Measurements from ENCODE around the gene MSANTD2. TPM values are rescaled to one million over a fixed set of nuclear protein-coding genes. Genes with fewer than 3 reads are reported as not detected.
A peak's percentile ranks its signal among the peaks of the same experiment; 100 is the strongest.

Gene MSANTD2
- polyA plus RNA-seq, 1 of the 3 experiments (the other 2 are of a cell fraction) = 6.4 TPM

- Histone ChIP-seq H3K9ac (peak overlapping the region; percentile 59; the same call in 1 of the 2 replicates), H3K27me3 (ENCODE audit: insufficient read depth) (no peaks in the 10 kb centered on the region)
- POLR2A ChIA-PET = no interaction called here
Measured at GRCh38 chr11:124740277-124740882, 59.8 kb downstream of the MSANTD2 start.

More at GRCh38 chr11:124740277-124740882, 59.8 kb downstream of the MSANTD2 start:
- H3K4me3 ChIP-seq (ENCODE audit: low read depth in 2 of 2, low read length in 1 of 2) = peak overlapping the region; percentile 55 to 69
- 10% methylated on average over 34 of the region's 37 CpGs for WGBS (ENCODE audit: low lambda C conversion rate)
- peak; percentile 76 for DNase-seq
- CTCF ChIA-PET = interaction anchor here (0.6 to 3.2 kb wide), 22 partner anchors 8 to 136 kb away, joined by 3 to 17 read pairs (median 4); partner anchors contain the start of genes ROBO3 and VSIG2
- no peaks in the 10 kb centered on the region for H3K9me2 ChIP-seq
- no peaks in the 10 kb centered on the region for H4K20me1 ChIP-seq (ENCODE audit: insufficient read depth)
- no peak for TF ChIP-seq TEAD4 (IDR thresholded peaks at IDR 0.05; ENCODE audit: borderline replicate concordance, insufficient read depth)
- TF ChIP-seq CHD2 (IDR thresholded peaks at IDR 0.05; ENCODE audit: low read length, partially characterized antibody) = no peak
- TF ChIP-seq, protein P1, sequence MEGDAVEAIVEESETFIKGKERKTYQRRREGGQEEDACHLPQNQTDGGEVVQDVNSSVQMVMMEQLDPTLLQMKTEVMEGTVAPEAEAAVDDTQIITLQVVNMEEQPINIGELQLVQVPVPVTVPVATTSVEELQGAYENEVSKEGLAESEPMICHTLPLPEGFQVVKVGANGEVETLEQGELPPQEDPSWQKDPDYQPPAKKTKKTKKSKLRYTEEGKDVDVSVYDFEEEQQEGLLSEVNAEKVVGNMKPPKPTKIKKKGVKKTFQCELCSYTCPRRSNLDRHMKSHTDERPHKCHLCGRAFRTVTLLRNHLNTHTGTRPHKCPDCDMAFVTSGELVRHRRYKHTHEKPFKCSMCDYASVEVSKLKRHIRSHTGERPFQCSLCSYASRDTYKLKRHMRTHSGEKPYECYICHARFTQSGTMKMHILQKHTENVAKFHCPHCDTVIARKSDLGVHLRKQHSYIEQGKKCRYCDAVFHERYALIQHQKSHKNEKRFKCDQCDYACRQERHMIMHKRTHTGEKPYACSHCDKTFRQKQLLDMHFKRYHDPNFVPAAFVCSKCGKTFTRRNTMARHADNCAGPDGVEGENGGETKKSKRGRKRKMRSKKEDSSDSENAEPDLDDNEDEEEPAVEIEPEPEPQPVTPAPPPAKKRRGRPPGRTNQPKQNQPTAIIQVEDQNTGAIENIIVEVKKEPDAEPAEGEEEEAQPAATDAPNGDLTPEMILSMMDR (IDR thresholded peaks at IDR 0.05) = peak; percentile 60
- no peak for TF ChIP-seq FOXM1 (IDR thresholded peaks at IDR 0.05; ENCODE audit: low read depth)
- no peak for TF ChIP-seq REST (IDR thresholded peaks at IDR 0.05; ENCODE audit: low read depth, low read length)
- TF ChIP-seq ELF1 (IDR thresholded peaks at IDR 0.05) = no peak
- TF ChIP-seq SIN3A (IDR thresholded peaks at IDR 0.05; ENCODE audit: borderline replicate concordance, low read depth, low read length) = no peak
- TF ChIP-seq, protein P2, sequence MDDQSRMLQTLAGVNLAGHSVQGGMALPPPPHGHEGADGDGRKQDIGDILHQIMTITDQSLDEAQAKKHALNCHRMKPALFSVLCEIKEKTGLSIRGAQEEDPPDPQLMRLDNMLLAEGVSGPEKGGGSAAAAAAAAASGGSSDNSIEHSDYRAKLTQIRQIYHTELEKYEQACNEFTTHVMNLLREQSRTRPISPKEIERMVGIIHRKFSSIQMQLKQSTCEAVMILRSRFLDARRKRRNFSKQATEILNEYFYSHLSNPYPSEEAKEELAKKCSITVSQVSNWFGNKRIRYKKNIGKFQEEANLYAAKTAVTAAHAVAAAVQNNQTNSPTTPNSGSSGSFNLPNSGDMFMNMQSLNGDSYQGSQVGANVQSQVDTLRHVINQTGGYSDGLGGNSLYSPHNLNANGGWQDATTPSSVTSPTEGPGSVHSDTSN (IDR thresholded peaks at IDR 0.05) = no peak
- TF ChIP-seq TAF1 (IDR thresholded peaks at IDR 0.05; ENCODE audit: borderline replicate concordance, low read depth, low read length) = no peak
- no peak for TF ChIP-seq MEF2A (IDR thresholded peaks at IDR 0.05; ENCODE audit: borderline replicate concordance, low read depth)
- TF ChIP-seq SMC3 (IDR thresholded peaks at IDR 0.05; ENCODE audit: low read depth, low read length) = peak; percentile 24; the same call in 1 of the 2 replicates
- no peak for TF ChIP-seq MAX (IDR thresholded peaks at IDR 0.05; ENCODE audit: low read depth)
- TF ChIP-seq RXRA (IDR thresholded peaks at IDR 0.05; ENCODE audit: borderline replicate concordance, low read depth) = no peak
- no peak for TF ChIP-seq FOXJ3 (CRISPR knock-in tag; IDR thresholded peaks at IDR 0.05)
- TF ChIP-seq, protein P3, sequence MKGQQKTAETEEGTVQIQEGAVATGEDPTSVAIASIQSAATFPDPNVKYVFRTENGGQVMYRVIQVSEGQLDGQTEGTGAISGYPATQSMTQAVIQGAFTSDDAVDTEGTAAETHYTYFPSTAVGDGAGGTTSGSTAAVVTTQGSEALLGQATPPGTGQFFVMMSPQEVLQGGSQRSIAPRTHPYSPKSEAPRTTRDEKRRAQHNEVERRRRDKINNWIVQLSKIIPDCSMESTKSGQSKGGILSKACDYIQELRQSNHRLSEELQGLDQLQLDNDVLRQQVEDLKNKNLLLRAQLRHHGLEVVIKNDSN (IDR thresholded peaks at IDR 0.05; ENCODE audit: borderline replicate concordance, low read depth) = no peak
- TF ChIP-seq GATA2 (CRISPR knock-in tag; IDR thresholded peaks at IDR 0.05) = no peak
- TF ChIP-seq FOSL2 (IDR thresholded peaks at IDR 0.05; ENCODE audit: borderline replicate concordance, low read depth) = no peak
- no peak for TF ChIP-seq NRF1 (IDR thresholded peaks at IDR 0.05; ENCODE audit: low read depth, low read length)
- no peak for TF ChIP-seq RFX5 (IDR thresholded peaks at IDR 0.05; ENCODE audit: low read length)
- peak; percentile 21 for TF ChIP-seq RAD21 (IDR thresholded peaks at IDR 0.05; ENCODE audit: low read length)
- TF ChIP-seq TCF12 (IDR thresholded peaks at IDR 0.05) = no peak
- TF ChIP-seq MXI1 (IDR thresholded peaks at IDR 0.05; ENCODE audit: low read depth, low read length) = no peak; the same call in 1 of the 2 replicates
- TF ChIP-seq EP300 (IDR thresholded peaks at IDR 0.05; ENCODE audit: borderline replicate concordance in 1 of 2, low read depth in 1 of 2, low read length in 1 of 2) = no peak
- no peaks in the 10 kb centered on the region for H3K36me3 ChIP-seq (replicated peaks in 1 of 2; ENCODE audit: control insufficient read depth in 1 of 2, insufficient read depth in 2 of 2, low read length in 1 of 2)
- peak overlapping the region; percentile 81 for H2AFZ ChIP-seq (ENCODE audit: low read depth)
- no peaks in the 10 kb centered on the region for H3F3A ChIP-seq (replicated peaks; ENCODE audit: insufficient read depth)
- no peaks in the 10 kb centered on the region for H3K9me3 ChIP-seq
- no peaks in the 10 kb centered on the region for H3K79me2 ChIP-seq (ENCODE audit: insufficient read depth)
- H3K27ac ChIP-seq (ENCODE audit: low read depth in 2 of 2, low read length in 1 of 2) = no peak overlapping the region
- peak overlapping the region; percentile 93 for H3K4me2 ChIP-seq
- H3K4me1 ChIP-seq (ENCODE audit: control insufficient read depth in 1 of 2, insufficient read depth in 2 of 2, low read depth in 1 of 2, low read length in 1 of 2) = peaks cover 0 to 12% of the 10 kb centered on the region in 2 experiments; a peak in 2 of 4 replicates

All from SK-N-SH (cell line).